ENCODE data around the gene ARHGAP32.

The ARHGAP32 gene

GRCh38 chr11:128947773-128948172, 244.4 kb downstream of the ARHGAP32 start:
- Histone ChIP-seq H3K27me3 (ENCODE audit: low read depth, low read length) (peaks cover 19% of the 10 kb centered on the region), H4K20me1 (ENCODE audit: insufficient read depth, low read length) (no peaks in the 10 kb centered on the region), H3K79me2 (ENCODE audit: low read length) (no peaks in the 10 kb centered on the region), H2AFZ (ENCODE audit: low read depth, low read length) (no peak overlapping the region), H3K27ac (ENCODE audit: low read length) (no peak overlapping the region), H3K4me3 (ENCODE audit: low read length) (no peak overlapping the region), H3K9ac (ENCODE audit: low read length) (no peak overlapping the region), H3K4me1 (ENCODE audit: low read length) (no peaks in the 10 kb centered on the region), H3K4me2 (ENCODE audit: low read length) (no peak overlapping the region), H3K36me3 (replicated peaks; ENCODE audit: low read depth, low read length) (no peaks in the 10 kb centered on the region), H3K9me3 (ENCODE audit: insufficient read depth, low read length) (no peaks in the 10 kb centered on the region)
- TF ChIP-seq EZH2phosphoT487 (IDR thresholded peaks at IDR 0.05; ENCODE audit: low read depth) (no peak), CTCF (IDR thresholded peaks at IDR 0.05; ENCODE audit: low read depth, low read length) (no peak)

- H3K9me3 ChIP-seq (ENCODE audit: insufficient read depth, low read length) = no peaks in the 10 kb centered on the region
- no peak overlapping the region for H3K4me2 ChIP-seq (ENCODE audit: low read length)
- no peak overlapping the region for H3K27ac ChIP-seq (ENCODE audit: low read length)
- no peaks in the 10 kb centered on the region for H3K79me2 ChIP-seq (ENCODE audit: low read length)
- H3K27me3 ChIP-seq (ENCODE audit: low read depth, low read length) = peaks cover 14% of the 10 kb centered on the region
- H3K9ac ChIP-seq (ENCODE audit: low read length) = no peak overlapping the region
- TF ChIP-seq CTCF (IDR thresholded peaks at IDR 0.05; ENCODE audit: low read depth, low read length) = no peak
- no peak for TF ChIP-seq EZH2phosphoT487 (IDR thresholded peaks at IDR 0.05; ENCODE audit: low read depth)
- no peak overlapping the region for H3K4me3 ChIP-seq (ENCODE audit: low read length)
- no peaks in the 10 kb centered on the region for H3K4me1 ChIP-seq (ENCODE audit: low read length)
- H3K36me3 ChIP-seq (replicated peaks; ENCODE audit: low read depth, low read length) = no peaks in the 10 kb centered on the region
- no peaks in the 10 kb centered on the region for H4K20me1 ChIP-seq (ENCODE audit: insufficient read depth, low read length)
- no peak overlapping the region for H2AFZ ChIP-seq (ENCODE audit: low read depth, low read length)
Observed at GRCh38 chr11:128946648-128947047, 245.5 kb downstream of the ARHGAP32 start.

GRCh38 chr11:128943428-128943976, 248.6 kb downstream of the ARHGAP32 start:
- H3K9ac ChIP-seq (ENCODE audit: low read length) = no peak overlapping the region

More at GRCh38 chr11:128943428-128943976, 248.6 kb downstream of the ARHGAP32 start:
- no peaks in the 10 kb centered on the region for H3K9me3 ChIP-seq (ENCODE audit: insufficient read depth, low read length)
- peaks cover 5% of the 10 kb centered on the region; the same call in 1 of the 2 replicates for H3K27me3 ChIP-seq (ENCODE audit: low read depth, low read length)
- H3K79me2 ChIP-seq (ENCODE audit: low read length) = no peaks in the 10 kb centered on the region
- H3K27ac ChIP-seq (ENCODE audit: low read length) = no peak overlapping the region
- no peak overlapping the region for H2AFZ ChIP-seq (ENCODE audit: low read depth, low read length)
- TF ChIP-seq EZH2phosphoT487 (IDR thresholded peaks at IDR 0.05; ENCODE audit: low read depth) (no peak), CTCF (IDR thresholded peaks at IDR 0.05; ENCODE audit: low read depth, low read length) (no peak)
- H3K36me3 ChIP-seq (replicated peaks; ENCODE audit: low read depth, low read length) = no peaks in the 10 kb centered on the region
- no peak overlapping the region for H3K4me2 ChIP-seq (ENCODE audit: low read length)
- no peak overlapping the region for H3K4me3 ChIP-seq (ENCODE audit: low read length)
- no peaks in the 10 kb centered on the region for H4K20me1 ChIP-seq (ENCODE audit: insufficient read depth, low read length)
- no peaks in the 10 kb centered on the region for H3K4me1 ChIP-seq (ENCODE audit: low read length)
